Testis (tissue), 3 donors: ENCODE results near the gene GPR158. TPM values are rescaled to one million over a fixed set of nuclear protein-coding genes. Genes with fewer than 3 reads are reported as not detected.

ENCODE experiments used
- DNase-seq: peaks from one replicate; pipeline ENCODE4 v3.0.0-alpha.2; 2019
- H3K27ac ChIP-seq, 2 donors: fragments of 200-600 bp; sonication (generic); one replicate each; pipeline ENCODE4 v1.5.1; 2019
- H3K27me3 ChIP-seq: fragments of 200-600 bp; sonication (generic); one replicate; pipeline ENCODE4 v1.5.1; 2019
- H3K36me3 ChIP-seq: fragments of 200-600 bp; sonication (generic); one replicate; pipeline ENCODE4 v1.5.1; 2017; ENCODE audit warnings: low read depth; ENCODE audit errors: missing control alignments
- H3K4me1 ChIP-seq: fragments of 200-600 bp; sonication (generic); one replicate; pipeline ENCODE4 v1.5.1; 2019
- H3K4me3 ChIP-seq, 2 donors: fragments of 200-600 bp; sonication (generic); one replicate each; pipeline ENCODE4 v1.5.1; 2017 to 2019
- H3K9me3 ChIP-seq: fragments of 200-600 bp; sonication (generic); one replicate; pipeline ENCODE4 v1.5.1; 2017
- CTCF ChIP-seq, 3 experiments: fragments of 450-650 bp in 2 of 3; fragments of 200-600 bp in 1 of 3; sonication (generic) in 1 of 3; IDR thresholded peaks; one replicate each; pipeline ENCODE4 v1.5.1; 2016 to 2019; ENCODE audit warnings: antibody characterized with exemption in 3 of 3, mild to moderate bottlenecking in 2 of 3, moderate library complexity in 1 of 3
- POLR2A ChIP-seq: fragments of 450-650 bp; IDR thresholded peaks from one replicate; pipeline ENCODE4 v1.6.1; 2017; ENCODE audit warnings: antibody characterized with exemption, mild to moderate bottlenecking, moderate library complexity
- WGBS, 2 donors: methylation state at CpG; one replicate each; pipeline ENCODE4 v1.1.5; 2018; 5-methylcytosine and 5-hydroxymethylcytosine counted together
- intact Hi-C: fragments of 100-400 bp; cut with DNase I; formaldehyde crosslinking; loops from one replicate; pipeline ENCODE4 v1.15.1; 2023; ENCODE audit warnings: low total_unique reads
- polyA plus RNA-seq: library from polyadenylated mRNA; stranded (reverse); fragments of 350-450 nt; fragmentation: Illumina TruSeq; extraction: RNeasy Lipid Tissue Mini Kit (QIAGEN cat#74804); gene quantifications from one replicate; pipeline ENCODE4 v1.2.3, GENCODE V29; 2014; ENCODE audit warnings: low read depth, low replicate concordance; ENCODE audit not compliant: insufficient read depth
- total RNA-seq, 2 donors: library from RNA; depleted of rRNA; stranded (reverse); fragments of >200 nt; gene quantifications; one replicate each; pipeline ENCODE4 v1.2.3, GENCODE V29; 2016

GPR158 gene
- total and polyA plus RNA-seq, 3 donors from 2014 or later: 1.9 to 2.5 (median 2.0) TPM

DNA sequence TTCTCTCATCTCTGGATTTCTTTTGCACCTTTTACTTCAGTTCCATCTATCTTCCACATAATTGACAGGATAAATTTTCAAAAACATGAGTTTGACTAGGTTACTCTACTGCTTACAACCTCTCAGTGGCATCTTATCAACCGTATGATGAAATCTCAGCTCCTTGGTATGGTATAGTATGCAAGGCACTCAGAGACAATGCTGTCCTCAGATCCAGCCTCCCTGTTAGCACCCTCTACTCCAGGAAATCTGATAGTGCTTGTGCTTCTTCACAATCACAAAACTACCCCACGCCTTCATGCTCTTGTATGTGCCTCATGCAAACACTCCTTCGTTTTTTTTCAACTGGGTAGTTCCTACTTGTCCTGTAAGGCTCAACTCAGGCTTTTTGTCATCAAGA is 330.7 kb downstream of the GPR158 start:
- no peaks in the 10 kb centered on the region for H3K4me1 ChIP-seq
- no peaks in the 10 kb centered on the region for H3K27me3 ChIP-seq
- no peak overlapping the region for H3K4me3 ChIP-seq
- intact Hi-C loops: no loop called here
- H3K27ac ChIP-seq: no peak overlapping the region
- no peak for TF ChIP-seq CTCF (IDR thresholded peaks at IDR 0.05)
- TF ChIP-seq POLR2A: no peak
- no peaks in the 10 kb centered on the region for H3K36me3 ChIP-seq
- no peaks in the 10 kb centered on the region for H3K9me3 ChIP-seq
- DNase-seq: no peak
- WGBS, 2 donors: 83 to 88% methylated on average over 3 of the region's 3 CpGs

DNA sequence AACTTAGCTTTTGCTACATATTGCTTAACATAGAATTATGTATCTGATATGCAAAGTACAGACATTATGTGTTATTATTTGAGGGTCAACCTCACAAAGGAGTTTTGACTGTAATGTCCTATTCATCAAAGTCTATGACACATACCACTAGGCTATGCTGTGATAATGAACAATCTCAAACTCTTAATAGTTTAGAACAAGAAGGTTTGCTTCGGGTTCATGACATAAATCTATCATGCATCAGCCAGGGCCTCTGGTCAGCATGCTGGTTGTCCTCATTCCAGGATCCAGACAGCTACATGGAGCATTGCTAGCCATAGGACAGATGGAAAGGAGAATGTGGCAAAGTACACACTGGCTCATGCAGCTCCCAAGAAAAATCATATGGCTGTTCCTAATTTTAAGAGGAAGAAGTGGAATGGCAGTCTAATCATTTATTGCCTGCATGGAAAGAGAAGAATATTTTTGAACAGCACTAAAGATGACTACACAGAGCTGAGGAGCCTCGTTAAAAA is 332.1 kb downstream of the GPR158 start:
- TF ChIP-seq CTCF (IDR thresholded peaks at IDR 0.05): no peak
- no peak for TF ChIP-seq POLR2A
- H3K27me3 ChIP-seq: no peaks in the 10 kb centered on the region
- no peak overlapping the region for H3K27ac ChIP-seq
- intact Hi-C loops: no loop called here
- H3K36me3 ChIP-seq: no peaks in the 10 kb centered on the region
- 44 to 47% methylated on average over 2 of the region's 2 CpGs for WGBS, 2 donors
- DNase-seq: no peak
- H3K9me3 ChIP-seq: no peaks in the 10 kb centered on the region
- no peaks in the 10 kb centered on the region for H3K4me1 ChIP-seq
- H3K4me3 ChIP-seq: no peak overlapping the region

DNA sequence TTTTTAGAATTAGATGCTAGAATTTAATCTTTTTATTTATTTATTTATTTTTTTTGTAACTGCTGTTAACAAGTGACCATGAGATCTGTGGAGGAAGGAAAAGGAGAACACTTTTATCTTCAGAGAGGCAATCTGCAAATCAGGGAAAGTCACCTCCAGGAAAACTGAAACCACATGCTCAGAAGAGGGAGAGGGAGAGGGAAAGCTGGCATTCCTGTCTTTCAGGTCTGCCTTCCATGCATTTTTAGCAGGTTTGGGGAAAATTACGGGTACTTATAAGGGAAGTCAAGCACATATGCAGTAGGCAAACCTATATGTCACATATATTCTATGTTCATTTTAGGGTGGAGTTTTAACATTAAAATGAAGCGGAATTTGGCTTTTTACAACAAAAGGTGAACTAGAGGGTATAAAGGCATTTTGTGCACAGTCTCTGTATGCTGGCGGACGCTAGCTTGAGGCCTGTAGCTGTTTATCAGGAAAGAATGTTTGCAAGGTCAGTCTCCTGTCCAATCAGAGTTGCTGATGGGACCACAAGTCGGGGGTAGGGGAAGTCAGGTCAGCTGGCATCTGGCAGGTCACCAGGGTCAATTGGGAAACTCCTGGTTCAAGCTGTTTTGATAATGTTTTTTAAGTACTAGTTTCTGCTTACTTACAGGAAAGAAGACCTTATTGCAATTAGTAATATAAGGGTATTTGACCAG is 333.5 kb downstream of the GPR158 start:
- no peak for DNase-seq
- H3K27ac ChIP-seq: no peak overlapping the region
- WGBS, 2 donors: 54 to 62% methylated on average over 5 of the region's 5 CpGs
- intact Hi-C loops: no loop called here
- no peak overlapping the region for H3K4me3 ChIP-seq
- H3K27me3 ChIP-seq: no peaks in the 10 kb centered on the region
- no peaks in the 10 kb centered on the region for H3K9me3 ChIP-seq
- no peaks in the 10 kb centered on the region for H3K36me3 ChIP-seq
- no peaks in the 10 kb centered on the region for H3K4me1 ChIP-seq
- no peak for TF ChIP-seq POLR2A
- no peak for TF ChIP-seq CTCF (IDR thresholded peaks at IDR 0.05)

DNA sequence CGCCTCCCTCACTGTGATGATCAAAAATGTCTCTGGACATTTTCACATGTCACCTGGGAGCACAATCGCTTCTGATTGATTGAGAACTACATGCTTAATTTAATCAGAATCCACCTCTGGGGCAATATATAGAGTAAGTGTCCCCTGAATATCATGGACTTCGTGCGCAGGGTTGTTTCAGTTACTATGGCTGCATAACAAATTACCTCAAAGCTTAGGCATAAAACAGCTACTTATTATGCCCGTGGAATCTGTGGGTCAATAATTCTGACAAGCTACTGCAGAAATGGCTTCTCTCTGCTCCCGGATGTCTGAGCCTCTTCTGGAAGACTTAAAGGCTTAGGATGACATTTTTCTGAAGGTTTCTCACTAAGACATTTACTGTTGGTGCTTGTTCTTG is 334.4 kb downstream of the GPR158 start:
- H3K9me3 ChIP-seq: no peaks in the 10 kb centered on the region
- no peaks in the 10 kb centered on the region for H3K36me3 ChIP-seq
- no peak for DNase-seq
- H3K4me1 ChIP-seq: no peaks in the 10 kb centered on the region
- no peaks in the 10 kb centered on the region for H3K27me3 ChIP-seq
- TF ChIP-seq CTCF (IDR thresholded peaks at IDR 0.05) (no peak), POLR2A (no peak)
- intact Hi-C loops: no loop called here
- H3K4me3 ChIP-seq: no peak overlapping the region
- WGBS, 2 donors: 89 to 92% methylated on average over 6 of the region's 6 CpGs
- H3K27ac ChIP-seq: no peak overlapping the region

GRCh38 chr10:25522294-25522693 is 347.5 kb downstream of the GPR158 start:
- no peak for DNase-seq
- intact Hi-C loops: no loop called here

More at GRCh38 chr10:25522294-25522693, 347.5 kb downstream of the GPR158 start:
- 92 to 95% methylated on average over 2 of the region's 2 CpGs for WGBS, 2 donors
- Histone ChIP-seq H3K9me3 (no peaks in the 10 kb centered on the region), H3K27me3 (no peaks in the 10 kb centered on the region), H3K4me1 (no peaks in the 10 kb centered on the region), H3K36me3 (no peaks in the 10 kb centered on the region), H3K4me3 (no peak overlapping the region), H3K27ac (no peak overlapping the region)
- TF ChIP-seq POLR2A (no peak), CTCF (IDR thresholded peaks at IDR 0.05) (no peak)
